Fibroblast of lung (primary cell): ENCODE data around the gene IGF2. TPM values are rescaled to one million over a fixed set of nuclear protein-coding genes. Genes with fewer than 3 reads are reported as not detected.

Experiments used
- DNase-seq, 2 donors: peaks; one replicate each; pipeline versions ENCODE4 v3.0.0 to v3.0.0-alpha.2; 2010; ENCODE audit warnings: low read depth in 2 of 2
- H2AFZ ChIP-seq: 2 replicates; pipeline ENCODE4 v1.5.1; 2012; ENCODE audit warnings: low read length, control low read depth, inconsistent platforms
- H3K27ac ChIP-seq: 2 replicates; pipeline ENCODE4 v1.5.1; 2011; ENCODE audit warnings: low read length, control low read depth; ENCODE audit not compliant: insufficient read depth
- H3K27me3 ChIP-seq: 2 replicates; pipeline ENCODE4 v1.5.1; 2011; ENCODE audit warnings: mild to moderate bottlenecking, low read length; ENCODE audit not compliant: control insufficient read depth, insufficient read depth
- H3K36me3 ChIP-seq: 2 replicates; pipeline ENCODE4 v1.5.1; 2011; ENCODE audit warnings: low read length; ENCODE audit not compliant: control insufficient read depth, insufficient read depth
- H3K4me1 ChIP-seq: 2 replicates; pipeline ENCODE4 v1.5.1; 2011; ENCODE audit warnings: low read length; ENCODE audit not compliant: control insufficient read depth, insufficient read depth; ENCODE audit errors: extremely low read depth
- H3K4me2 ChIP-seq: 2 replicates; pipeline ENCODE4 v1.5.1; 2011; ENCODE audit warnings: low read length, control low read depth; ENCODE audit not compliant: insufficient read depth; ENCODE audit errors: extremely low read depth
- H3K4me3 ChIP-seq, 4 experiments: fragments of 200-600 bp in 1 of 4; sonication (generic) in 1 of 4; replicated peaks in 1 of 4; 2 replicates each; pipeline ENCODE4 v1.5.1; 2011 to 2016; ENCODE audit warnings: low read length in 4 of 4, low read depth in 3 of 4, mild to moderate bottlenecking in 3 of 4, control low read depth in 2 of 4, inconsistent platforms in 1 of 4, mixed read lengths in 1 of 4; ENCODE audit not compliant: insufficient read depth in 1 of 4; ENCODE audit errors: control extremely low read depth in 1 of 4
- H3K79me2 ChIP-seq: 2 replicates; pipeline ENCODE4 v1.5.1; 2012; ENCODE audit warnings: mild to moderate bottlenecking, low read length, inconsistent platforms; ENCODE audit not compliant: control insufficient read depth, insufficient read depth
- H3K9ac ChIP-seq: 2 replicates; pipeline ENCODE4 v1.5.1; 2011; ENCODE audit warnings: mild to moderate bottlenecking, low read length, control low read depth; ENCODE audit not compliant: insufficient read depth
- H3K9me3 ChIP-seq: 2 replicates; pipeline ENCODE4 v1.5.1; 2012; ENCODE audit warnings: low read depth, low read length; ENCODE audit not compliant: control insufficient read depth, insufficient read depth
- H4K20me1 ChIP-seq: 2 replicates; pipeline ENCODE4 v1.5.1; 2011; ENCODE audit warnings: low read length; ENCODE audit not compliant: control insufficient read depth, insufficient read depth; ENCODE audit errors: extremely low read depth
- CTCF ChIP-seq, 2 donors: IDR thresholded peaks in 1 of 2; conservative IDR thresholded peaks in 1 of 2; 1 replicate in 1 of 2; 2 replicates in 1 of 2; pipeline ENCODE4 v1.5.1; 2011 to 2012; ENCODE audit warnings: low read length in 2 of 2, control low read depth in 1 of 2, inconsistent platforms in 1 of 2, low read depth in 1 of 2, mild to moderate bottlenecking in 1 of 2
- EZH2 ChIP-seq: IDR thresholded peaks from 2 replicates; pipeline ENCODE4 v1.5.1; 2012; ENCODE audit warnings: low read length, control low read depth, mild to moderate bottlenecking; ENCODE audit errors: missing control alignments
- polyA plus RNA-seq, 2 donors: library from polyadenylated mRNA; depleted of rRNA in 1 of 2; stranded (reverse) in 1 of 2; unstranded in 1 of 2; fragments of >200 nt; gene quantifications; 2 replicates each; pipeline ENCODE4 v1.2.1, GENCODE V29; 2011 to 2012; ENCODE audit warnings: missing spikeins in 1 of 2
- total RNA-seq: library from RNA; depleted of rRNA; stranded (reverse); fragments of >200 nt; gene quantifications from 2 replicates; pipeline ENCODE4 v1.2.1, GENCODE V29; 2014

The IGF2 gene
- total and polyA plus RNA-seq, 2 donors (not counting 1 experiment from before 2014, with no cell fraction given): 0.08 to 0.17 TPM

- no peaks in the 10 kb centered on the region for H4K20me1 ChIP-seq
- H3K9me3 ChIP-seq: no peaks in the 10 kb centered on the region
- H3K79me2 ChIP-seq: no peaks in the 10 kb centered on the region
- H3K27me3 ChIP-seq: no peaks in the 10 kb centered on the region
- DNase-seq: no peak
- H3K4me2 ChIP-seq: no peak overlapping the region
- TF ChIP-seq EZH2: no peak
- no peak for TF ChIP-seq CTCF (conservative IDR thresholded peaks at IDR 0.05 in 1 of 2, IDR thresholded peaks at IDR 0.05 in 1 of 2; ENCODE audit: low read depth in 1 of 2, low read length in 2 of 2)
- H3K27ac ChIP-seq: no peak overlapping the region
- H3K4me3 ChIP-seq: no peak overlapping the region
- H2AFZ ChIP-seq: no peak overlapping the region
- H3K4me1 ChIP-seq: no peaks in the 10 kb centered on the region
- no peaks in the 10 kb centered on the region for H3K36me3 ChIP-seq
- no peak overlapping the region for H3K9ac ChIP-seq
Observed at GRCh38 chr11:2164081-2164480, 24.9 kb upstream of the IGF2 start.

DNA sequence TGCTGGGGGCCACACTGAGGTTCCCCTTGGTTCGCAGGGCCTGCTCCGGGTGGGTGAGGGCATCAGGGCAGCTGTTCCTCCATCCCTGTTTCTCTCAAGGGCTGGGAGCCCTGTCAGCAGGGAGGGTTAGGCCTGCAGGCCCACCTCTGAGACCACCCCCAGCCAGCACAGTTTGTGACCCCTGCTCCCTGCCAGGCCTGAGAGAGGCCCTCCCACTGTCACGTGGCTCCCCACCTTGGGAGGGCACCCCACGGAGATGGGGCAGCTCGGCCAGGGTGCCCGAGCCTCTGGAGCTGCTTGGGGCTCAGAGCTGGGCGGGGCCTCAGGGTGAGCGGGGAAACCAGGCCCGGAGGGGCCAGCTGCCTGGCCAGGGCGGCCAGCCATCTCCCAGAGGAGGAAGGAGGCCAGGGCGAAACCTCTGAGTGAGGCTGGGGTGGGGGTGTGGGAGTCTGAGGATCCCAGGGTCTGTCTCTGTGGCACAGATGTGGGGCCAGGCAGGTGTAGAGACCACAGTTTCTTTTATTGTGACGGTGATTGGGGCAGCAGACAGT lies 24.3 kb upstream of the IGF2 start:
- no peaks in the 10 kb centered on the region for H3K27me3 ChIP-seq
- no peak overlapping the region for H2AFZ ChIP-seq
- no peak overlapping the region for H3K27ac ChIP-seq
- H3K9me3 ChIP-seq: no peaks in the 10 kb centered on the region
- H4K20me1 ChIP-seq: no peaks in the 10 kb centered on the region
- no peak overlapping the region for H3K4me3 ChIP-seq
- no peak for DNase-seq
- no peaks in the 10 kb centered on the region for H3K79me2 ChIP-seq
- H3K4me1 ChIP-seq: no peaks in the 10 kb centered on the region
- no peaks in the 10 kb centered on the region for H3K36me3 ChIP-seq
- H3K4me2 ChIP-seq: no peak overlapping the region
- H3K9ac ChIP-seq: no peak overlapping the region
- no peak for TF ChIP-seq CTCF (conservative IDR thresholded peaks at IDR 0.05 in 1 of 2, IDR thresholded peaks at IDR 0.05 in 1 of 2; ENCODE audit: low read depth in 1 of 2, low read length in 2 of 2)
- TF ChIP-seq EZH2: no peak

GRCh38 chr11:2160736-2161259 lies 21.6 kb upstream of the IGF2 start, which contains the start of gene INS:
TSS of gene INS (minus strand) at chr11:2161209. CDS start at chr11:2160971, 238 bp downstream.
- H3K4me3 ChIP-seq: no peak within 1 kb of the TSS

More at GRCh38 chr11:2160736-2161259, 21.6 kb upstream of the IGF2 start, which contains the start of gene INS:
- Histone ChIP-seq H3K4me1 (no peaks in the 10 kb centered on the region), H4K20me1 (no peaks in the 10 kb centered on the region), H3K4me2 (no peak within 1 kb of the TSS), H3K36me3 (no peaks in the 10 kb centered on the region), H3K9me3 (no peaks in the 10 kb centered on the region), H2AFZ (no peak within 1 kb of the TSS), H3K27ac (no peak within 1 kb of the TSS), H3K9ac (no peak within 1 kb of the TSS), H3K79me2 (no peaks in the 10 kb centered on the region), H3K27me3 (no peaks in the 10 kb centered on the region)
- no peak for DNase-seq
- TF ChIP-seq EZH2 (no peak), CTCF (conservative IDR thresholded peaks at IDR 0.05 in 1 of 2, IDR thresholded peaks at IDR 0.05 in 1 of 2; ENCODE audit: low read depth in 1 of 2, low read length in 2 of 2) (no peak)
